HepG2 (cell line): ENCODE measurements around the gene AFF4. TPM values are rescaled to one million over a fixed set of nuclear protein-coding genes. Genes with fewer than 3 reads are reported as not detected.
A peak's percentile ranks its signal among the peaks of the same experiment; 100 is the strongest.

Source experiments
- ARID2 ChIP-seq: sonication (generic); formaldehyde crosslinking; IDR thresholded peaks from 2 replicates; pipeline ENCODE4 v1.8.1; 2022; ENCODE audit warnings: mild to moderate bottlenecking, missing genetic modification reagents, borderline replicate concordance
- BCLAF1 ChIP-seq: fragments of 450-650 bp; IDR thresholded peaks from 2 replicates; pipeline ENCODE4 v1.6.1; 2017; ENCODE audit warnings: mild to moderate bottlenecking
- E2F2 ChIP-seq: sonication (generic); formaldehyde crosslinking; IDR thresholded peaks from 2 replicates; pipeline ENCODE4 v1.4.0; 2020; ENCODE audit warnings: missing genetic modification reagents, borderline replicate concordance
- EP300 ChIP-seq, 3 experiments: sonication (generic) in 1 of 3; formaldehyde crosslinking in 1 of 3; IDR thresholded peaks; 2 replicates each; pipeline versions ENCODE4 v1.5.1 to v1.6.1; 2011 to 2020; ENCODE audit warnings: low read depth in 2 of 3, low read length in 2 of 3, borderline replicate concordance in 1 of 3, improper control_type of control experiment in 1 of 3, mild to moderate bottlenecking in 1 of 3, missing genetic modification reagents in 1 of 3, moderate library complexity in 1 of 3
- FOXO4 ChIP-seq: sonication (generic); formaldehyde crosslinking; conservative IDR thresholded peaks from 2 replicates; pipeline ENCODE4 v1.8.1; 2023; ENCODE audit warnings: missing genetic modification reagents
- NR2F2 ChIP-seq: IDR thresholded peaks from 2 replicates; pipeline ENCODE4 v1.6.1; 2012; ENCODE audit warnings: low read depth, inconsistent platforms, borderline replicate concordance
- NR2F6 ChIP-seq, 2 experiments: IDR thresholded peaks; 2 replicates each; pipeline ENCODE4 v1.6.1; 2016; ENCODE audit warnings: antibody characterized with exemption in 1 of 2, mild to moderate bottlenecking in 1 of 2
- SP2 ChIP-seq: sonication (generic); formaldehyde crosslinking; IDR thresholded peaks from 2 replicates; pipeline ENCODE4 v1.5.1; 2020; ENCODE audit warnings: mild to moderate bottlenecking, missing genetic modification reagents
- TAF15 ChIP-seq: fragments of 200-400 bp; formaldehyde crosslinking; IDR thresholded peaks from one replicate; pipeline ENCODE4 v1.6.1; 2018; ENCODE audit warnings: mild to moderate bottlenecking, low read depth, low read length; ENCODE audit not compliant: poor library complexity, severe bottlenecking
- TCF7 ChIP-seq: sonication (generic); IDR thresholded peaks from 2 replicates; pipeline ENCODE4 v1.6.1; 2016; ENCODE audit warnings: antibody characterized with exemption, low read depth
- ZFY ChIP-seq: sonication (generic); formaldehyde crosslinking; IDR thresholded peaks from 2 replicates; pipeline ENCODE4 v1.4.0; 2020; ENCODE audit warnings: missing genetic modification reagents
- ZMYM3 ChIP-seq: sonication (generic); formaldehyde crosslinking; IDR thresholded peaks from 2 replicates; pipeline ENCODE4 v1.5.1; 2020; ENCODE audit warnings: mild to moderate bottlenecking, missing genetic modification reagents
- ZNF101 ChIP-seq: sonication (generic); formaldehyde crosslinking; IDR thresholded peaks from 2 replicates; pipeline ENCODE4 v1.4.0; 2020; ENCODE audit warnings: mild to moderate bottlenecking, low read depth, missing genetic modification reagents, borderline replicate concordance
- ZNF362 ChIP-seq: sonication (generic); formaldehyde crosslinking; IDR thresholded peaks from 2 replicates; pipeline ENCODE4 v1.4.0; 2020; ENCODE audit warnings: missing genetic modification reagents, mild to moderate bottlenecking, borderline replicate concordance
- ZNF609 ChIP-seq: sonication (generic); formaldehyde crosslinking; IDR thresholded peaks from 2 replicates; pipeline ENCODE4 v1.4.0; 2020; ENCODE audit warnings: mild to moderate bottlenecking, missing genetic modification reagents, borderline replicate concordance
- ZNF644 ChIP-seq: IDR thresholded peaks from 2 replicates; pipeline ENCODE4 v1.6.1; 2016; ENCODE audit warnings: low read depth
- polyA plus RNA-seq, 8 experiments: library from polyadenylated mRNA; depleted of rRNA in 3 of 8; stranded (reverse) in 7 of 8; unstranded in 1 of 8; fragments of >200 nt; fragmentation: Illumina TruSeq in 4 of 8; extraction: Trizol in 4 of 8; gene quantifications; 2 replicates each; pipeline versions ENCODE4 v1.2.1 to v1.2.3, GENCODE V29; 2011 to 2016; ENCODE audit warnings: low read depth in 4 of 8, missing spikeins in 1 of 8, mixed read lengths in 1 of 8; ENCODE audit not compliant: insufficient read depth in 1 of 8
- total RNA-seq, 5 experiments: library from RNA; depleted of rRNA; stranded (reverse); fragments of >200 nt; fragmentation: Illumina TruSeq; extraction: Trizol; gene quantifications; 2 replicates each; pipeline ENCODE4 v1.2.3, GENCODE V29; 2016; ENCODE audit warnings: low read depth in 1 of 5

Gene AFF4
- total and polyA plus RNA-seq, 2 of the 13 experiments (the other 11 are each of a cell fraction or from before 2014, with no cell fraction given): 22.1 to 25.5 TPM

GRCh38 chr5:132866342-132867045 lies 96.9 kb downstream of the AFF4 start, which contains the start of the genes GDF9 and UQCRQ (continued):
- no peak for TF ChIP-seq TCF7
- TF ChIP-seq ZNF644: no peak
- peak; percentile 59; the same call in 1 of the 2 replicates for TF ChIP-seq ARID2 (CRISPR knock-in tag)
- no peak for TF ChIP-seq SP2 (CRISPR knock-in tag)
- TF ChIP-seq ZFY (CRISPR knock-in tag): peak; percentile 77
- TF ChIP-seq ZNF609 (CRISPR knock-in tag): peak; percentile 39; the same call in 1 of the 2 replicates
- TF ChIP-seq EP300 (IDR thresholded peaks at IDR 0.05; ENCODE audit: low read depth in 2 of 2, low read length in 2 of 2): peak in 1 of 2 experiments; percentile 54; a peak in 1 of 4 replicates
- TF ChIP-seq EP300 (CRISPR knock-in tag; IDR thresholded peaks at IDR 0.05; ENCODE audit: borderline replicate concordance): peak; percentile 3; the same call in 1 of the 2 replicates
- TF ChIP-seq FOXO4 (CRISPR knock-in tag): no peak
- TF ChIP-seq ZNF362 (CRISPR knock-in tag): no peak; the same call in 1 of the 2 replicates
- TF ChIP-seq NR2F6 (IDR thresholded peaks at IDR 0.05): peak; percentile 59
- TF ChIP-seq NR2F6 (CRISPR knock-in tag; IDR thresholded peaks at IDR 0.05): peak; percentile 64
- TF ChIP-seq E2F2 (CRISPR knock-in tag): 0 out of 2 replicates have a peak, but pooled peaks have one; percentile 59
- TF ChIP-seq TAF15: no peak
- TF ChIP-seq ZNF101 (CRISPR knock-in tag): no peak
- TF ChIP-seq NR2F2: no peak; the same call in 1 of the 2 replicates
- TF ChIP-seq ZMYM3 (CRISPR knock-in tag): no peak
- TF ChIP-seq BCLAF1: no peak
